HG02973 (cell line): ENCODE data around the gene SCGB3A1.

ENCODE experiments used
- ATAC-seq: cut with Tn5 transposase; IDR thresholded peaks from one replicate; pipeline ENCODE4 v1.9.1; 2021; ENCODE audit warnings: moderate library complexity; ENCODE audit not compliant: unreplicated experiment

SCGB3A1 gene

DNA sequence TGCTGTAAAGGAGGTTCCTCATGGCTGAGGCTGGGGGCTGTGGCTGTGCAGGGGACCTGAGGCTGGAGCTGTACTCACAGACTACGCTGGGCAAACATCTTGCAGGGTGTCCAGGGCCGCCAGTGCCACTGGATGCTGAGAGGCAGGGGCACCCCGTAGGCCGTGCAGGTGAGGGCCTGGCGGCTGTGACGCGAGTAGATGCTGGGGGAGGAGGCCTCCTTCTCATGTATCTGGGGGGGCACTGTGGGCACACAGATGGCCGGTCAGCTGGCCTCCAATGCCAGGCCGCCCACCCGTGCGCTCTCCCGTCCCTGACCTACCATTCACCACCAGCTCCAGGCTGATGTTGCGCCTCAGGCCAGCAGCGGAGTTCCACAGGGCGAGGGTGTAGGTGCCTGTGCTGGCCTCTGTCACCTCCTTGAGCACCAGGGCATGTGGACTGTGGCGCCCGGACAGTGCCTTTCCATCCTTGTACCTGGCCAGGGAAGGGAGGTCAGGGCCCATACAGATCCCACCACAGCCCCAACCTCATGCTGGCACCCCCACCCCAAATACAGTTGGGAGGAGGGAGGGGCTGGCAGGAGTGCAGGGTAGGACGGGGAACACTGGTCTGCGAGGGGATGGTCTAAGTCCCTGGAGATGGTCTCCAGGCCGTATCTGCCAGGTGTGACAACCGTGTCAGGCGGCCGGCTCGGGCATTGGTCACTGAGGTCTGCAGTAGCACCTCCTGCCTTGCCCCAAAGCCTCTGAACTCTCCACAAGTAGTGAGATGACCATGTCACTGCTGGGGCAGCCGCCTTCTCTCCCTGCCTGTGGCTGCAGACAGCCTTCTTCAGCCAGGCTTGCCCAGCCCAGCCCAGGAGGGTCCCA is 34.7 kb upstream of the SCGB3A1 start:
- ATAC-seq = no peak

DNA sequence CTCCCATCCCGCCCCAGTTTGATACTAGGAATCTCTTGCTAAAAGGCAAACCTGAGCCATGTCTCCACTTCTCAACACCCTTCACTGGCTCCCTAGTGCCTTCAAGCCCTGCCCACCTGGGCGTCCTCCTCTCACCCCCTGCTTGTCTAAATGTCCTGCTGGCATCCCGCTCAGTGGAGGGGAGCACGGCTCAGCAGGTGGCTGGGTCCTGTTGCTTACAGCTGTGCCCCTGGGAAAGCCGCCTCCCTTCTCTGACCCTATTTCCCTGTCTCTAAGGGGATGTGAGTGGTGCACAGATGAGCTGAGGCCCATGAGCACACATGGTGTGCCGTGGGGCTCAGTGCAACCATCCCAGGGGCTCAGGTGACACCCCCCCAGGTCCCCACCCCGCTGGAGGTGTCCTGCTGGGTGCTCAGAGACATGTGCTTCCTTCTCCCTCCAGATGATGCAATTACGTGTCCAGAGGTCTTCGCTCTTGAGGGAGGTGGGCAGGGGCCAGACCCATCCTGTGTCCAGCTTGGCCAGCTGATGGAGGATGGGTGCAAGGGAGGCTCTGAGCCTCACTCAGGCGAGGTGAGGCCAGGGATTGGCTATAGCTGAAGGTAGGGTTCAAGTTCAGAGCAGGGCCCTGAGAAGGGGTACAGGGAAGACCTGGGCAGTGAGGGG is 34.0 kb upstream of the SCGB3A1 start:
- ATAC-seq = no peak

DNA sequence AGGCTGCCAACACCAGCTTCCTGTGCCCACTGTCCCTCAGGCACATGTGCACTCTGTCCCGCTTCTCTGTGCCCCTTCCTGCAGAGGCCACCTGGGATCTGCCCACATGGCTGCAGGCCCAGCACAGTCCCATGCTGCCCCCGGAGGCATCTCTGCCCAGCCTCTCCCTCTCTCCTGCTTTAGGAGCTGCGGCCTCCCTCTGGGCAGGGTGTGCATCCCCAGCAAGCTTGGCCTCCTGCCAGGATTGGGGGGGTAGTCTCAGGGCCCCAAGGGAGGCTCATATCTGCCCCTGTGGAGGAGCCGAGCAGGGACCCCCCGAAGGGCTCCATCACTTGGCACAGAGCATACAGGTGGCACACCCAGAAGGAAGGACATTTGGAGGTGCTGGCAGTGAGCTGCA is 33.3 kb upstream of the SCGB3A1 start:
- no peak for ATAC-seq

DNA sequence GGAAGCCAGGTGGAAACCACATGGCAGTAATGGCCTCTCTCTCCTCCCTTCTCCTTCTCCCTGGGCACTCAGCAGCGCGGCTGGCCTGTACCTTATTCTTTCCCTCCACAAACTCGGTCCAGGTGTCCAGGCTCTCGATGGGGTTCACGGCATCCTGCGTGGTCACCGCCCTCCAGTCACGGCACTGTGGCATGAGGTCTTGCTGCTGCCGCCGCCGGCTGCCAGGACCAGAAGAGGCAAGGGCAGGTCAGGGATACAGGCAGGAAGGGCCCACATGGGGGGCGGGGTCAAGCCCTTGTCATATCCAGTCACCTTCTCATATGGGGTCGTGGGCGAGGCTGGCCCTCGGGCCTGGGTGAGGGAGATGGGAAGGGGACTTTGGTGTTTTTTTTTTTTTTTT is 32.5 kb upstream of the SCGB3A1 start:
- no peak for ATAC-seq

DNA sequence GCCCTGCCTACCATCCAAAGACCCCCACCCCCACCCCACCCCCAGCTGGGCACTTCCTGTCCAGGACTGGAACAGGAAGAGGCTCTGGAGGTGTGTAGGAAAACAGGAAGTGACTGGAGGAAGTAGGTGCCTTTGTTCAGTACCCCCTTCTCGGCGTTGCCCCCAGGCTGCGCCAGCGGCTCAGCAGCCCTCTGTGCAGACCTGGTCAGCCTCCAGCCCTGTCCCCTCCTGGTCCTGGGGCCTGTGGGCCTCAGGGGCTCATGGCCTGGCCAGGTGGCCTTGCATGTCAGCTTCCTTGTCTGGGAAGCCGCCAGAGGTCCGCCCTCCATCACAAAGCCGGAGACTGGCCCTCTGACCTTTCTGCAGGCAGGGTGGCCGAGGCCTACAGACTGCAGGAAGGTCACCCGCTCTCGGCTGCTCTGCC is 32.1 kb upstream of the SCGB3A1 start:
- no peak for ATAC-seq

DNA sequence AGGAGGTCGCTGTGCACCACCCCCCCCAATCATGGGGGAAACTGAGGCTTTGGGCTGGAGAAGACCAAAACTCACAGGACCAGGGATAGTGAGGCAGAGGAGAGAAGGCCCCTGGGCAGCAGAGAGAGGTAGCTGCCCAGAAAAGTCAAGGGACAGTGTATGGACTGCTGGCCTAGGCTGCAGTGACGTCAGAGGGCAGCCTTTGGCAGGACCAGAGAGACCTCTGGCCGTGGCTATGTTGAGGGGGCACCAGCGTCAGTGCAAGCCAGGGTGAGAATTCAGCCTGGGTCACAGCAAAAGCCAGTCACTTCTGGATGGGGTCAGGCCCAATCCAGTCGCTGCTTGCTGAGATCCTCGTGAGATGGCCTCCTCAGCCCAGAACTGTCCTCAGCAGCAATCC is 31.6 kb upstream of the SCGB3A1 start:
- no peak for ATAC-seq

DNA sequence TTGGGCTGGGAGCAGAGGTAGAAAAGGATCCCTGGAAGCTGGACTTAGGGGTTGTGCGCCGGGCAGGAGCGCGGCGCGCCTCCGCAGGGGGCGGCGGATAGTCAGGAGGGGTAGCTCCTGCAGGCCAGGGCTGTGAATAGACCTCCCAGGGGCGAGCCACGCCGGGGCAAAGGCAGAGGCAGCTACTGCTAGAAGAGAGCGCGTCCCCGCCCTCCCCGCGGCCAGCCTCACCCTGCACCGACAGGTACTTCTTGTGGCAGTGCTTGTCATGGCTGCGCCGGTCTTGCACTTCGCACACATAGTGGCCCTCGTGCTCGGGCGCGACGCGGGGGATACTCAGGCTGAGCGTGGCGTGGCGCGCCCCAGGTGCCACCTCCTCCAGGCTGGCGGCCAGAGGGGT is 30.0 kb upstream of the SCGB3A1 start:
- ATAC-seq = no peak

DNA sequence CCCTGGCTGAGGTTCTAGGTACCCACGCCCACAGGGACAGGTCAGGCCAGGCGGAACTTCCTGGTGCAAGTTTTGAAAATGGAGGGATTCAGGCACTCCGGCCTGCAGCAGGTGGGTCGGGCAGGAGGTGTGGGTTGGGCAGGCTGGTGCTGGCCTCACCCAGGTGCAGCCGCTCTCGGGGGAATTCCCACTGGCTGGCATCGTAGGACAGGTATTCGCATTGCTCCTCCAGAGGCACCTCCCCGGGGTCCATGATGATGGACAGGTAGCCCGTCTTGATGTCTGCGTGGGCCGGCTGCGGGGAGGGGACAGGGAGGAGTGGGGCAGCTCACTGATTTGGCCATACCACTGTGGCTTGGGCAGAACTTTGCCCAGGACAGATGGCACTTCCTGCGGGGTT is 28.7 kb upstream of the SCGB3A1 start:
- no peak for ATAC-seq

DNA sequence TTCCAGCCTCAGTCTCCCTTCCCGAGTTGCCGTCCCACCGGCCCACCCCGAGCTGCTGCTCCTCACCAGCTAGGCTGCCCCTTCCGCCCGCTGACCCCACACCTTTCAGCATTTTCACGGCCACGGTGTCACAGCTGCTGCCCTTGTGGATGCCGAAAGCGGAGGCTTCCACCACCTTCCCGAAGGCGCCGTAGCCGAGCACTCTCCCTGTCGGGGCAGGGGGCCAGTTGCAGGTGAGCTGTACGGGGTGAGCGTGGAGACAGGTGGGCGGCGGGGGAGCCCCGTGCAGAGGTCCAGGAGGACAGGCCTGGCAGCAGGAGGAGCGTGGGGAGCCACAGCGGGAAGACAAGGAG is 28.2 kb upstream of the SCGB3A1 start:
- no peak for ATAC-seq

DNA sequence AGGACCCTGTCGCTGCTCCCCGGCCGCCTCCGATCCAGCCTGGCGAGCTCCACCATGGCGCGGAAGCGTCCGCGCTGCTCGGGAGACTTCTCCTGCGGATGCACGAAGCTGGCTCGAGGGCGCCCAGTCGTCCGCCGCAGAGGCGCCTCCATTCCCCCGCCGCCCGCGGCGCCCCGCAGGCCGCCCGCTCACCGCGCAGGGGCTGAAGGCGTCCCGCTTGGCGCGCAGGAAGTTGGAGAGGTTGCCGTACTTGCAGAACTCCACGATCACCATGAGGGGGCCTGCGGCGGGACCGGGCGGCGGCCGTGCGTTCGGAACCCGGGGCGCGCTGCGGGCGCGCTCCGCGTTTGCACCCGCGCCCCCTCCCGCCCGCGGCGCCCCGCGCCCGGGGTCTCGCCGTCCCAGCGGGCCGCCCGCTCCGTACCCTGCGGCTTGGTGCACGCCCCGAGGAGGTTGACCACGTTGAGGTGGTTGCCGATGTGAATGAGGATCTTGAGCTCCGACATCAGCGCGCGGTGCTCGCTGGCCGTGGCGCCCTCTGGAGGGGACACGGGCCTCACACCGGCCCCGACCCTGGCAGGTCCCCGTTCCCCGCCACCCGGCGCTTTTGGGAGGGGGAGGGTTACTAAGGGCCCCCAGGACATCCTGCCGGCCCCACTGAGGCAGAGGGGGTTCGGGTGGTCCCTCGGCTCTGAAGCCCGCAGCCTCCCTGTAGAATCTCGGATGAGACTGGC is 27.7 kb upstream of the SCGB3A1 start:
- no peak for ATAC-seq

DNA sequence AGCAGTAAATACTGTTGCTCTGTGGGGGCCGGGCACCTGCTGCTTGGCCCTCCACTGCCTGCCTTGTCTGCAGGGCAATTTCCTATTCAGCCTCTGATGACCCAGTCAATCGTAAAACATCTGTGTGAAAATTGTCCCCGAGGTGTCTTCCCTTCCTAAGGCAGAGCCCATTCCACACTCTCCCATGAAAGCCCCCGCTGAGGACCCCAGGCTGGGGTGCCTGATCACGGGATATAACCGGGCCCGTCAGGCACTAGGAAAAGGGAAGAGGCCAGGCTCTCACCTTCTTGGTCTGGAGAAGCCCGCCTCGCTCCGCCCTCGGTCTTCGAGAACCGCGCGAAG is 27.2 kb upstream of the SCGB3A1 start:
- ATAC-seq = no peak

DNA sequence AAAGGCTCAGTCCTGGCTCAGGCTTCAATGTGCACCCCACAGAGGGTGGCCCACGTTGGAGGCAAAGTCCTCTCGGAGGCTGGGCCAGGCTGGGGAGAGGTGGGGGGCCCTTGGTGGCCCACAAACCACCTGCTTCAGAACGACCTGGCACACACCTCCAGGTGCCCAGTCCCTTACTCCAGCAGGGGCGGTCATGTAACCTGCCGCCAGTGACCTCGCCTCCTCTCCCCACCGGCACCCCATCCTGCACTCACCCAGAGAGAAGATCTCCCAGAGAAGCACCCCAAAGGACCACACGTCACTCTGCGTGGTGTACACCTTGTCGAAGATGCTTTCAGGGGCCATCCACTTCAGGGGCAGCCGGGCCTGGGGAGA is 22.5 kb upstream of the SCGB3A1 start:
- ATAC-seq = no peak

DNA sequence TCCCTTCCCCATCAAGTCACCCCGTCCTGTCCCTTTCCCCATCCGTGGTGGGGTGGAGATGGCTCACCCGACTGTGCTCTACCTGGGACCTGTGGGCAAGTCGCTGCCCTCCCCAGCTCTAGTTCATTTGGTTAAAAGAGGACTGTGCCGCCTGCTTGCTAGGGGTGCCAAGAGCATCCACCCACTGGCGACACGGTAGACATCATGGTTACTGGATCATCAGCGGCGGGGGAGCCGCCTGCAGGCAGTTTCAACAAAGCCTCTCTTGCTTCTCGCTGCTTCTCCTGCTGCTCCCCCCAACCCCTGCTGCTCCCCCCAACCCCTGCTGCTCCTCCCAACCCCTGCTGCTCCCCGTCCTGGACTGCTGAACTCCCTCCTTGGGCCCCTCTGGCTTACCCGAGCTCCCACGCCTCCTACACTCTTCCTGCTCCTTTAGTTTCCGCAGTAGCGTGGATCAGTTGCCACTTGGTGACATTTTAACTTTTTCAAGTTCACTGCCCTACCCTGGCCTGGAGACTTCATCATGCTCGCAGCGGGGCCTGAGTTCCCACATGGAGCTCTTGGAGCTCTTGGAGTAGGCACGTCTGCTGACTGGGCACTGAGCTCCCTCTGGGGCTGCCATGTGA is 22.0 kb upstream of the SCGB3A1 start:
- no peak for ATAC-seq

DNA sequence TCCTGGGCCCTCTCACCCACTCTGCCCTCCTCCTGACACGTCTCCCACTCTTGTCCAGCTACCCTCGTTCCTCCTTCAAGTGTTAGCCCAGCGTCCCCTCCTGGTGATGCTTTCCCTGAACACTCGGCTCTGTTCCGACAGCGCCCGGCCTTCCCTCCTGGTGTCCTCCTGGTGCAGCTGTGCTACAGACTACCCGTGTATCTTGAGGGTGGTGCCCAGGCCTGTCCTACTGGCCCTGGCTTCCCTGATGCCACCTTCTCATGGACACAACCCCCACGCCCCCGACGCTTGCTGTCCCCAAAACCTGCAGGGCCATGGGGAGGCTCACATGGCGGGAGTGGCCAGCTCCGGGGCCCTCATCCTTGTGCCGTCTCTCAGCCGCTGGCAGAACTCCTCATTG is 21.4 kb upstream of the SCGB3A1 start:
- ATAC-seq = no peak

DNA sequence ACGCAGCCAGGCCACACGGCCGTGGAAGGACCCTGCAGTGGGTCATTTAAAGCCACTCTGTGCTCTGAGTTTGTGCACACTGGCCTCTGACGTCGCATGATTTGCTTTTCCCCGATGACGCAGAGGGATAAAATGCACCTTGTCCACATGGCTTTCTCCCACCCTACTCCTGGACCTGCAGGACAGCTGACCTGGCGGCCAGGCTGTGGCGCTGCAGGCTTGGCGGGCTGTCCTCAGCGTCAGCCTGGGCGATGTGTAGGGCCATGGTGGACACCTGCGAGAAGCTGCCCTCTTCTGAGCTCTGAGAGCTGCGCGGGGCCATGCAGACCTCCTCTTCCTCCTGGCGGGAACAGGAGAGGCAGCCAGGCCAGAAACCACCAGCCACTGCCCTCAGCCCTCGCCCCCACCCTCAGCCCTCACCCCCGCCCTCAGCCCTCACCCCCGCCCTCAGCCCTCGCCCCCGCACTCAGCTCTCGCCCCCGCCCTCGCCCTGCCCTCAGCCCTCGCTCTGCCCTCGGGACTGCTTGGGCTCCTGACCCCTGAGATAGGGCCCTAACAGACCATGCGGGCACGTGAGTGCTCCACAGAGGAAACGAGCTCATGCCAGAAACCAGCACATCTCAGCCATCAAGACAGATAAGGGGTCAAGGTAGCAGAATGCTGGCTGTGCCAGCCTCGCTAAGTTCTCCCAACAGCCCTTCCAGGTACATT is 20.0 kb upstream of the SCGB3A1 start:
- ATAC-seq = no peak

DNA sequence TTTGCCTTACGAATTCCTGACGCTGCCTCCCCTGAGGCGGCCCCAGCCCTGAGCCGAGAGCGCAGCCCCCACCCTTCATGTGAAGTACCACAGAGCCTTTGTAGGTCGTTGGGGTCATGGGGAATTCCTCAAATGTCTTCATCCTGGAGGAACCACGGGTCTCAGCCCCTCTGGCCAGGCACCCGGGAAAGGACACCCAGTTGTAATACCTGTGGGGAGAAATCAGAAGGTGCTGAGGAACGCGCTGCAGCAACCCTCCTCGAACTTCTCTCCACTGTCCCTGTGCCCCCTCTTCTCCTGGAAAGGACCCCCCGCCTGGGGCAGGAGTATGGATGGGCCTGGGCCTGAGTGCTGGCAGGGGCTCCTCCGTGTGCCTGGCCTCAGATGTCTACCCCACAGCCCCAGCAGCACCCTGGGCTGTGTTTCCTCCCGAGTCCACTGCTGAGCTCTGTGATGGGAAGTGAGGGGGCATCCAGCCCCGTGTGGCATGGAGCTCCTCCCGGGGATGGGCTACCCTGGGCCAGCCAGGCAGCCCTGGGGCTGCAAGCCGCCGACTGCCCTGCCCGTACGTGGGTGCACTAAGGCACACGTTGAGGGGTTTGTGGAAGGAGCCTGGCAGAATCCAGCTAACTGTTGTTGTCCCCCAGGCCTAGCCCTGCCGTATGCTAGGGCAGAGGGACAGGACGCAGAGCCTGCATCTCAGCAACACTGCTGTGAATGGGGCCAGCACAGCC is 18.7 kb upstream of the SCGB3A1 start:
- no peak for ATAC-seq

DNA sequence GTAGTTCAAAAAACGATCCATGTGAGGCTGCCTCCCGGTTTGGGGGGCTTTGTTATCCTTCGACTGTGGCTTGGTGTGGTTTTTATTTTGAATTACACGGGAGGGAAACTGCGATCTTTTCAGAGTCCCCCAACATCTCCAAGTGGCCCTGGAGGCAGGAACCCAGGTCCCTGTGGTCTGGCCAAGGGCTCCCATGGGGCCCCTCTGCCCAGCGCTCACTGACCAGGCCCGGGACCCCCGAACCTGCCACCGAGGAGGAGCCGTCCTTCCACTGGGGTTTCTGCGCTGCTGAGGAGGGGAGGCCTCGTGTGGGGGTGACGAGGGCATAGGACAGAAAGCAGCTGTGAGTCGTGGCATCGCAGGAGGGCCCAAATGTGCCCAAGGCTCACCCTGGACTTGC is 18.1 kb upstream of the SCGB3A1 start:
- no peak for ATAC-seq

DNA sequence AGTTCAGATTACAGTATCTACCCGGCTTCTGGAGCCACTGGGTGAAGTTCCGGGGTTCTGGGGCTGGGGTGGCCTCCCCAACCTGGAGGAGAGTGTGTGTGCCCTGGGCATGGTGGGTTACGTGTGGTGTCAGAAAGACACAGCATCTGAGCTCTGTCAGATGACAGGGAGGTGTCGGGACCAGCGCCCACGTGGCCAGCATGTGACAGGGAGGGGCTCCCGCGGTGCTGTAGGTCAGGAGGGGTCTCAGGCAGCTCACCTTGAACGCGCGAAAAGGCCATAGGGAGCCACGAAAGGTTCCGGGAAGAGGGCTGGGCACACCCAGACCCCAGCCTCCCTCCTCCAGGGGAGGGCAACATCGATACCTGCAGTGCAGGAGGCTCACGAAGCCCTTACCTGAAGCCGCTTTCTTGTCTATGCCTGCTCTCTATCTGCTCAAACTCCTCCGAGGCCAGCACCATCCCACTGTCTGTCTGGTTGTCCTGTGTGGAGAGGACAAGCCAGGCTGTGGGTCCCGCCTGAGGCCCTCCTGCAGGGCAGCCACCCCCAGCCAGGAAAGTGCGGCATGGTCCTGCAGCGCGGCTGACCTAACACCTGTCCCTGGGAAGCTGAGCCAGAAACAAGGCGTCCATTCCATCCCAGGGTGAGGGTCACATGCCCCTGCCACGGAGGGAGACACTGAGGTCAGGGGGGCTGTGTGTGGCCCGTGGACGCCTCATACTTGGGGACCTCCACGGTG is 17.4 kb upstream of the SCGB3A1 start:
- ATAC-seq = no peak

DNA sequence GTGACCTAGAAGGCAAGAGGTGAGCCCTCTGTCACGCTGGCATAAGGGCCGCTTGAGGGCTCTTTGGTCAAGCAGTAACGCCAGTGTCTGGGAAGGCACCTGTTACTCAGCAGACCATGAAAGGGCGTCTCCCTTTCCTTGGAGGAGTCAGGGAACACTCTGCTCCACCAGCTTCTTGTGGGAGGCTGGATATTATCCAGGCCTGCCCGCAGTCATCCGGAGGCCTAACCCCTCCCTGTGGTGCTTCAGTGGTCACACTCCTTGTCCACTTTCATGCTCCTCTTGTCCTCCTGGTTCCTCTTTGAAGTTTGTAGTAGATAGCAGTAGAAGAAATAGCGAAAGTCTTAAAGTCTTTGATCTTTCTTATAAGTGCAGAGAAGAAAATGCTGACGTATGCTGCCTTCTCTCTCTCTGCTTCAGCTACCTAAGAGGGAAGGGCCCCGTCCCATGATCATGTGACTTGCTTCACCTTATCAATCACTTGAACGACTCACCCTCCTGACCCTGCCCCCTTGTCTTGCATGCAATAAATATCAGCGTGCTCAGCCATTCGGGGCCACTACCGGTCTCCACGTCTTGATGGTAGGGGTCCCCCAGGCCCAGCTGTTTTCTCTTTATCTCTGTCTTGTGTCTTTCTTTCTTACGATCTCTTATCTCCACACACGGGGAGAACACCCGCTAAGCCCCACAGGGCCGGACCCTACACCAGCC is 16.7 kb upstream of the SCGB3A1 start:
- ATAC-seq = no peak
